Fibroblast of upper back skin (primary cell): Measurements from ENCODE around the gene ZNF407.
"Not testable (repeated sequence)": the region's sequence is repeated elsewhere in the genome, so short reads cannot be mapped to it uniquely, and the experiment has no call there.

ENCODE experiments used
- DNase-seq: peaks from one replicate; pipeline ENCODE4 v3.0.0-alpha.2; 2013

Gene ZNF407

DNA sequence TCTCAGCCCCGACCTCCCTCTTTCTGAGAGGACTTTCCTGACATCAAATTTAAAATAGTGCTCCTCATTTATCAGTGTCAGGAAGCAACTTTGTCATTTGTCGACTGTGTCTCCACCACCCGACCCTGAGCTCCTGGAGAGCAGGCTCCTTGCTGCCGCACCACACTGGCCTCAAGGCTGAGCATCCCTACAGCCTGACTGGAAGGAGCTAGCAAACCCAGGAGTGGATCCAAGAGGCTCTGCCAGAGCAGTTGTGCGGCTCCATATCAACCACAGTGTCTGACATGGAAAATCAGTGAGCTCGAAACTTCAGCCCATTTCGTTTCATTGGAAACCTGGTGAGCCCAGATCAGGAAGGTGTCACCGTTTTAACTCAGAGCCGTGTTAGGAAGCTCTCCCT lies 486.1 kb downstream of the ZNF407 start:
- DNase-seq, result no peak

DNA sequence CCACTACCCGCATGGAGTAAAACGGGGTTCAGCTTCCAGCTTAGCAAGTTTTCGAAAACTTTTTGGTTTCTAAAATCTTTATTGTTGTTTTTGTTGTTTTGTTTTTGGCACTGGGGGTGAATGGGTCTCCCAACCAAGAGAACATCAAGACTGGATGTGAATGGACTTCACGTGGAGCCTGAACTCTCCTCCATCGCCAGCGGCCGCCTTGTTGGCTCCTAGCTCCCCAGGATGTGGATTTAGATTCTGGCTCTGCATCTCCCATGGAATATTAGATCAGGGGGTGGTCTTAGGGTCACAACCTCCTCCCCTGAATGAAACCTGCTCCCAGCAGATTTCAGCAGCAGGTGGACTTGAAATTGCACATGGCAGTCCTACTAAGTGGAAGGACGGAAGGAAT lies 488.0 kb downstream of the ZNF407 start:
- not testable (repeated sequence) for DNase-seq

GRCh38 chr18:75086494-75087034 lies 488.9 kb downstream of the ZNF407 start:
- DNase-seq, result no peak

- DNase-seq, result no peak
Measured at GRCh38 chr18:75087119-75088020, 489.7 kb downstream of the ZNF407 start.

DNA sequence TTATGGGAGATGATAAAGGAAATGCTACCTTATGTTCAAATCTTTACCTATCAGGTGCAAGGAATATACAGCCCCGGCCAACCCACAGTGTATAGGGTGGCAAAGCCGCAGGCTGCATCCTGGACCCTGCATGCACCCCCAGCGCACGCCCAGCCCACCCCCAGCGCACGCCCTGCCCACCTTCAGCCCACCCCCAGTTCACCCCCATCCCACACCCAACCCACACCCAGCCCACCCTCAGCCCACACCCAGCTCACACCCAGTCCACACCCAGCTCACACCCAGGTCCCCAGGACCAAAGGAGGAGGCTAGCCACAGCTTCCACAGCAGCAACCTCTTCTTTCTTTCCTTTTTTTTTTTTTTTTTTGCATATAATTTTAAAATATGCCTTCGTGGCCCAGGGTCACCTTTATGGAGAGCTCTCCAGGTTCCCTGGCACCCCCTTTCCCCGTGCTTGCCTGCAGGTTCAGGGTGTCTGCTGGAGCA lies 490.4 kb downstream of the ZNF407 start:
- no peak for DNase-seq

GRCh38 chr18:75088622-75089211 lies 491.0 kb downstream of the ZNF407 start:
- no peak for DNase-seq

DNA sequence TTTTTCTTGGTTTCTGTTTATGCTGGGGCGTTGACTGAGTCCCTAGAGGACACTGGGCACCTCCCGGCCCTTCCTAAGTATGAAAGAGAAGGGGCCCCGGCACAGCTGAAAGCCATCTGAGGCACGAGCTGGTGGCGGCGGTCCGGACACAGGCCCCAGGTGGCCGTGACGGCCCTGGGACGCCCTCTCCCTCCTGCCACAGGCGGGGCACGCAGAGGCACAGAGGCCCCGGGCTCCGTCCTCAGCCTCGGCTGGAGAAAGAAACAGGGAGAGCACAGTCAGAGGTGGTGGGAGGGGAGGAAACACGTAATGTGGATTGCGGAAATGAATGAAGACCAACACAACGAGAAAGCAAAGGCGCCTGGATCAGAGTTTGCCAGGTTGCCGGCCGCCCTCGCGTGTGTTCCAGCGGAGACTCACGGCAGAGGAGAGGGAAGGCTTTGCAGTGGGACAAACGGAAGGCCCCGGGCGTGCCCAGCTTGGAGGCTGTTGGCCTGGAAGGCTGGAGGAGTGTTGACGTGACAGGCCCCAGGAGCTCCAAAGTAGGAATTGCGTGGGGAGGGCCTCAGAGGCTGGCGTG lies 492.2 kb downstream of the ZNF407 start:
- DNase-seq, result no peak

- no peak for DNase-seq
Measured at GRCh38 chr18:75090336-75090735, 492.7 kb downstream of the ZNF407 start.

- no peak for DNase-seq
Measured at GRCh38 chr18:75097491-75098225, 500.0 kb downstream of the ZNF407 start.

DNA sequence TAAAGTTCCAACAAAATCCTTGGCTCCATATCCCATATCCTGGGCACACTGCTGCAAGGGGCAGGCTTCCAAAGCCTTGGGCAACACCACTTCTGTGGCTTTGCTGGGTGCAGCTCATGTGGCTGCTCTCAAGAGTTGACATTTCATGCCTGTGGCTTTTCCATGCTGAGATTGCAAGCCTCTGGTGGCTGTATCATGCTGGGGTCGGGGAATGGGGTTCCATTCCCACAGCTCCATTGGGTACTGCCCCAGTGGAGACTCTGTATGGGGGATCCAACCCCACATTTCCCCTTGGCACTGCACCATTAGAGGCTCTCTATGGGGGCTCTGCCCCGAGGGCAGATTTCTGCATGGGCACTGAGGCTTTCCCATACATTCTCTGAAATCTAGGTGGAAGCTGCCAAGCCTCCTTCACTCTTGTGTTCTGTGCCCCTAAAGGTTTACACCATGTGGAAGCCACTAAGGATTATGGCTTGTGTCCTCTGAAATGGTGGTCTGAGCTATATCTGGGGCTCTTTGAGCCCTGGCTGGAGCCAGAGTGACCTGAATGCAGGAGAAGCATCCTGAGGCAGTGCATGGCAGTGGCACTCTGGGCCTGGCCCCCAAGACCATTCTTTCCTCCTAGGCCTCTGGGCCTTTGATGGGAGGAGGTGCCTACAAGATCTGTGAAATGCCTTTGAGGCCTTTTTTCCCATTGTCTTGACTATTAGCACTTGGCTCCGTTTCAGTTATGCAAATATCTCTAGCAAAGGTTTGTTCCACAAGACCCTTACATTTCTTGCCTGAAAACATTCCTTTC lies 503.4 kb downstream of the ZNF407 start:
- no peak for DNase-seq

DNA sequence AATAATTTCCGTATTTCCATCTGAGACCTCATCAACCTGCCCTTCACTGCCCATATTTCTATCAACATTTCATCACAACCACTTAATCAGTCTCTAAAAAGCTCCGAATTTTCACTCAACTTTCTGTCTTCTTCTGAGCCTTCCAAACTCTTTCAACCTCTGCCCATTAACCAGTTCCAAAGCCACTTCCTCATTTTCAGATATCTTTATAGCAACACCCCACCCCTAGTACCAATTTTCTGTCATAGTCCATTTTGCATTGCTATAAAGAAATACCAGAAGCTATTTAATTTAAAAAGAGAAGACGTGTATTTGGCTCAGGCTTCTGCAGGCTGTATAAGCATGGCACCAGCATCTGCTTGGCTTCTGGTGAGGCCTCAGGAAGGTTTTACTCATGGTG lies 504.2 kb downstream of the ZNF407 start:
- DNase-seq, result no peak

DNA sequence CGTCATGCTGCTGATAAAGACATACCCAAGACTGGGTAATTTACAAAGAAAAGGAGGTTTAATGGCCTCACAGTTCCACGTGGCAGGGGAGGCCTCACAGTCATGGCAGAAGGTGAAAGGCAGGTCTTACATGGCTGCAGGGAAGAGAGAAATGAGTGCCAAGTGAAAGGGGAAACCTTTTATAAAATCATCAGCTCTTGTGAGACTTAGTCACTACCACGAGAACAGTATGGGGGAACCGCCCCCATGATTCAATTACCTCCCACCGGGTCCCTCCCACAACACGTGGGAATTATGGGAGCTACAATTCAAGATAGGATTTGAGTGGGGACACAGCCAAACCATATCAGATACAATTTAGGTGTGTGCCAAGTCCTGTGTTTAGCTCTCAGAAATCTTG lies 506.4 kb downstream of the ZNF407 start:
- DNase-seq, result not testable (repeated sequence)

- no peak for DNase-seq
Measured at GRCh38 chr18:75104483-75104882, 506.8 kb downstream of the ZNF407 start.

GRCh38 chr18:75105551-75106254 lies 508.0 kb downstream of the ZNF407 start:
- no peak for DNase-seq

DNA sequence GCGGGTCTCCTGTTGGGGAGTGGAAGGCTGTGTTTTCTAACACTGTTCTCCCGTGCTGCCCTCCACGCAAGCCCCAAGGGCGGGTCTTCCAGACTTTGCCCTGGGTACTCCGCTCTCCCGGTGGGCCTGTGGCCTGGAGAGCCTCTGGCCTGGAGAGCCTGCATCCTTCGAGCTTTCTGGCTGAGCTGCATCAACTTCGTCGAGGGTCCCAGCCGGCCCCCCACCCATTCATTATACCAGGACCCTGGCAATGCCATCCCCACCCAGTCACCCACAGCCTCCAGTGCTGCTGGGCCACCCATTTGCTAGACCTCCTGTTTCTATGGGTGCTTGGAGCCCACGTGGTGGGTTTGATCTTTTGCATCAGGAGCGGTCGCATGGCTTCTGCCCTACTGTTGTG lies 509.1 kb downstream of the ZNF407 start:
- DNase-seq, result no peak

DNA sequence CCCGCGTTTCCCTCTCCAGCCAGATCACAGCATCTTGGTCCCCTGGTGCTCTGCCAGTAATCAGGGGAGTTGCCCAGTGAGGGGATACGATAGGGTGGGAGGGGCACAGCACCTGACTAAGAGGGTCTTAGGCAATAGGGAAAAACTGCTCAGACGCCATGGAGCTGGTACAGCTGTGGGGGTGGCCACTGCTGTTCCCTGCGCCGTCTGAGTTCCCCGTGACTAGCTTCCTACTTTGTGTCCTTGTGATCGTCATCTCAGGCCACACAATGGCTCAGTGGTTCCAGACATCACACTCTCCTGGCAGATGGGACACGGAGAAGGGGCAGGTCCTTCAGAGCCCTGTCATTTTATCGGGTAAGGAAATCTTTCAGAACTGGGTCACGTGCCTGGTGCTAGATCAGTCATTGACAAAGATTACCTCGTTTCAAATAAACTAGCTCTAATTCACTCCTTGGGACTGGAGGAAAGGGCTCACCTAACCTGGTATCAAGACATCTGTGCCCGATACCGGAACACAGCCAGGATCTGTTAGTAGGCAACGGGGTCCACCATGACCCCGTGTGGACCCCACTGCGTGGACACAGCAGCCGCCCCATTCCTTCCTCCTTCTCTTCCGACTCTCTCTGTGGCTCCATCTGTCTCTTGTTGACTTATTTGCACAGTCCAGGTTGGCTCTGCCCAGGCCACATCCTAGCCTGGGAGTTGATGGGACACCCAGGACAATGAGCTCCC lies 509.7 kb downstream of the ZNF407 start:
- no peak for DNase-seq

- no peak for DNase-seq
Measured at GRCh38 chr18:75107931-75108276, 510.2 kb downstream of the ZNF407 start.

DNA sequence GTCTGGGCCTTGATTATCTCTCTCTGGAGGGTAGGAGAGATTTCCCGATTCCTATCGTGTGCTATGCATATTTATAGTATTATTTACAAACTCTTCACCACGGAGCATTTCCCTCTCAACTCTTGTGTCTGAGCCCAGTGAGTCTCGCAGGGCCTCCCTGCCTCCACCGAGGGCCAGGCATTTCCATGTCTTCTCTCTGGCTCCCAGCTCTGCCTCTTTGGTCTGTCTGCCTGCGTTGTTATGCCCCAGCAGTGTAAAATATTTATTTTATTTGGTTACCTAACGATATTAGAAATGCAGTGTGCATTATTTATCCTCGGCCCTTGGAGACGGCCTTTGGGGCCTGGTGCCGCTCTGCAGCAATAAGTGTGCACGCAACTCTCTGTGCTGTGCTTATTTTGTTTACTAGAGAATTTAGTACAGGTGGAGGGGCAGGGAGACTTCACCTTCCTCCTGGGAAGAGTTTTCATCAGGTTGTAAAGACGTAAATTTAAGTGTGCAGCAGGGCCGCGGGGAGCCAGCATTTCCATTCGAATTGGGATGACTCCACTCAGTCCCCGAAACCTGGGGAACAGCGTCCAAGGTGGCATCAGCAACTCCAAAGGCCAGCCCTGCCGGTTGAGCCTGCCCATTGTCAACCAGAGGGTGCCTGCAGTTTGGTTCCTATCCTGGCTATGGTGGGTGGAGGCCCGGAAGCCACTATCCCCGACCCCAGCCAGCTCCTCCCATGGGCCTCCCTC lies 511.1 kb downstream of the ZNF407 start:
- no peak for DNase-seq

GRCh38 chr18:75109319-75109691 lies 511.6 kb downstream of the ZNF407 start:
- DNase-seq, result no peak

GRCh38 chr18:75109819-75110218 lies 512.1 kb downstream of the ZNF407 start:
- no peak for DNase-seq
